Neuronal stem cell (in vitro differentiated cells): ENCODE data around the gene TEX19.

ENCODE experiments used
- DNase-seq: peaks from one replicate; pipeline ENCODE4 v3.0.0-alpha.2; 2013; ENCODE audit warnings: low spot score
- H2AFZ ChIP-seq: one replicate; pipeline ENCODE4 v1.6.1; 2013; ENCODE audit warnings: mild to moderate bottlenecking, low read length, inconsistent platforms
- H2AK5ac ChIP-seq: 2 replicates; pipeline ENCODE4 v1.6.1; 2013; ENCODE audit warnings: low read depth, mild to moderate bottlenecking, inconsistent platforms, low read length, moderate library complexity, mixed read lengths
- H2BK120ac ChIP-seq: 2 replicates; pipeline ENCODE4 v1.6.1; 2013; ENCODE audit warnings: low read depth, mild to moderate bottlenecking, inconsistent platforms, low read length, moderate library complexity, mixed read lengths
- H2BK12ac ChIP-seq: one replicate; pipeline ENCODE4 v1.6.1; 2013; ENCODE audit warnings: low read length, inconsistent platforms
- H2BK15ac ChIP-seq: 2 replicates; pipeline ENCODE4 v1.6.1; 2013; ENCODE audit warnings: mild to moderate bottlenecking, low read length, inconsistent platforms, mixed read lengths
- H2BK5ac ChIP-seq: one replicate; pipeline ENCODE4 v1.6.1; 2013; ENCODE audit warnings: inconsistent platforms, mild to moderate bottlenecking, low read length, moderate library complexity
- H3K14ac ChIP-seq: one replicate; pipeline ENCODE4 v1.6.1; 2013; ENCODE audit warnings: low read length, inconsistent platforms
- H3K18ac ChIP-seq: 2 replicates; pipeline ENCODE4 v1.6.1; 2013; ENCODE audit warnings: low read length, inconsistent platforms
- H3K23ac ChIP-seq: 2 replicates; pipeline ENCODE4 v1.6.1; 2013; ENCODE audit warnings: low read depth, mild to moderate bottlenecking, mixed read lengths, low read length, inconsistent platforms; ENCODE audit not compliant: poor library complexity
- H3K27ac ChIP-seq: replicated peaks from 3 replicates; pipeline ENCODE4 v1.5.1; 2013; ENCODE audit warnings: low read length, inconsistent platforms
- H3K27me3 ChIP-seq, 3 experiments: 2 replicates each; pipeline ENCODE4 v1.6.1; 2013; ENCODE audit warnings: low read length in 3 of 3, mild to moderate bottlenecking in 2 of 3, inconsistent platforms in 1 of 3, low read depth in 1 of 3, mixed read lengths in 1 of 3, moderate library complexity in 1 of 3; ENCODE audit not compliant: control insufficient read depth in 3 of 3, insufficient read depth in 3 of 3
- H3K36me3 ChIP-seq, 2 donors: replicated peaks in 1 of 2; 2 replicates each; pipeline ENCODE4 v1.6.1; 2013; ENCODE audit warnings: low read length in 2 of 2; ENCODE audit not compliant: control insufficient read depth in 2 of 2, insufficient read depth in 2 of 2
- H3K4ac ChIP-seq: 2 replicates; pipeline ENCODE4 v1.6.1; 2013; ENCODE audit warnings: inconsistent platforms, mild to moderate bottlenecking, low read length, moderate library complexity
- H3K4me1 ChIP-seq, 2 donors: 1 replicate in 1 of 2; 2 replicates in 1 of 2; pipeline ENCODE4 v1.6.1; 2013; ENCODE audit warnings: low read length in 2 of 2, low read depth in 1 of 2; ENCODE audit not compliant: control insufficient read depth in 2 of 2, insufficient read depth in 1 of 2
- H3K4me2 ChIP-seq: one replicate; pipeline ENCODE4 v1.6.1; 2013; ENCODE audit warnings: mild to moderate bottlenecking, low read length, inconsistent platforms; ENCODE audit not compliant: insufficient read depth, poor library complexity, severe bottlenecking
- H3K4me3 ChIP-seq, 2 donors: 2 replicates each; pipeline ENCODE4 v1.5.1; 2013; ENCODE audit warnings: low read length in 2 of 2, mild to moderate bottlenecking in 2 of 2, inconsistent platforms in 1 of 2, moderate library complexity in 1 of 2
- H3K79me1 ChIP-seq: one replicate; pipeline ENCODE4 v1.6.1; 2013; ENCODE audit warnings: low read depth, mild to moderate bottlenecking, inconsistent platforms, low read length, moderate library complexity
- H3K9ac ChIP-seq: one replicate; pipeline ENCODE4 v1.6.1; 2013; ENCODE audit warnings: mild to moderate bottlenecking, low read depth, low read length, inconsistent platforms; ENCODE audit not compliant: poor library complexity
- H3K9me3 ChIP-seq, 2 donors: replicated peaks in 1 of 2; 2 replicates each; pipeline versions ENCODE3 to v1.6.1; 2013; ENCODE audit warnings: low read length in 2 of 2, mild to moderate bottlenecking in 2 of 2, inconsistent platforms in 1 of 2, low read depth in 1 of 2, mixed read lengths in 1 of 2, moderate library complexity in 1 of 2; ENCODE audit not compliant: control insufficient read depth in 2 of 2, insufficient read depth in 1 of 2
- H4K8ac ChIP-seq: one replicate; pipeline ENCODE4 v1.6.1; 2013; ENCODE audit warnings: low read depth, mild to moderate bottlenecking, inconsistent platforms, low read length, moderate library complexity
- H4K91ac ChIP-seq: one replicate; pipeline ENCODE4 v1.6.1; 2013; ENCODE audit warnings: low read length, low read depth, mild to moderate bottlenecking, inconsistent platforms; ENCODE audit not compliant: poor library complexity
- WGBS, 2 donors: extraction: QIAGEN DNeasy Blood & Tissue Kit; methylation state at CpG; one replicate each; pipeline ENCODE4 v1.1.7; 2013; ENCODE audit warnings: missing lambda C conversion rate in 2 of 2, mixed read lengths in 1 of 2; ENCODE audit not compliant: insufficient read length in 2 of 2, insufficient replicate concordance in 1 of 2; ENCODE audit errors: extremely low coverage in 2 of 2; 5-methylcytosine and 5-hydroxymethylcytosine counted together

Gene TEX19

GRCh38 chr17:82317394-82318168, 41.5 kb upstream of the TEX19 start, which contains the start of gene CD7:
Gene CD7 (minus strand): TSS chr17:82317608. CDS start chr17:82317495, 113 bp downstream.
- Histone ChIP-seq H2BK15ac (peak within 1 kb of the TSS; percentile 81), H3K9ac (peak within 1 kb of the TSS; percentile 70), H3K9me3 (peaks cover 7 to 10% of the 10 kb centered on the region in 2 donors), H3K23ac (peak within 1 kb of the TSS; percentile 73), H2BK12ac (peak within 1 kb of the TSS; percentile 22), H3K27me3 (peaks cover 0 to 36% (median 5%) of the 10 kb centered on the region in 3 experiments), H3K79me1 (peaks cover 3% of the 10 kb centered on the region), H2BK120ac (peak within 1 kb of the TSS; percentile 72), H4K91ac (no peak within 1 kb of the TSS), H2AFZ (peak within 1 kb of the TSS; percentile 59), H2AK5ac (peak within 1 kb of the TSS; percentile 96), H3K4ac (peak within 1 kb of the TSS; percentile 95), H3K18ac (peak within 1 kb of the TSS; percentile 80), H3K4me3 (peak within 1 kb of the TSS in 1 of 2 donors; percentile 33), H3K4me1 (peaks cover 11 to 21% of the 10 kb centered on the region in 2 donors), H3K36me3 (no peaks in the 10 kb centered on the region), H2BK5ac (peak within 1 kb of the TSS; percentile 90), H3K27ac (peak within 1 kb of the TSS; percentile 10), H3K4me2 (peak within 1 kb of the TSS; percentile 25), H3K14ac (peak within 1 kb of the TSS; percentile 21), H4K8ac (no peak within 1 kb of the TSS)
- no peak for DNase-seq
- WGBS, 2 donors, result no CpG with 5 or more reads among the region's 26 CpGs

GRCh38 chr17:82318169-82318498, 40.9 kb upstream of the TEX19 start:
- Histone ChIP-seq H3K18ac (peak overlapping the region; percentile 48), H3K79me1 (peaks cover 3% of the 10 kb centered on the region), H3K27ac (no peak overlapping the region), H3K27me3 (peaks cover 0 to 40% (median 5%) of the 10 kb centered on the region in 3 experiments), H3K4me1 (peaks cover 11 to 21% of the 10 kb centered on the region in 2 donors), H3K4ac (no peak overlapping the region), H3K9ac (no peak overlapping the region), H2AK5ac (peak overlapping the region; percentile 81), H3K23ac (no peak overlapping the region), H2BK15ac (peak overlapping the region; percentile 67), H2AFZ (no peak overlapping the region), H4K8ac (no peak overlapping the region), H4K91ac (no peak overlapping the region), H3K9me3 (peaks cover 7 to 10% of the 10 kb centered on the region in 2 donors), H2BK120ac (peak overlapping the region; percentile 28), H3K4me3 (peak overlapping the region in 1 of 2 donors; percentile 33), H2BK5ac (peak overlapping the region; percentile 90), H3K4me2 (no peak overlapping the region), H2BK12ac (peak overlapping the region; percentile 14), H3K14ac (no peak overlapping the region), H3K36me3 (no peaks in the 10 kb centered on the region)
- DNase-seq, result no peak
- no CpG with 5 or more reads among the region's 20 CpGs for WGBS, 2 donors

- H4K8ac ChIP-seq, result peak overlapping the region; percentile 65
- no peak for DNase-seq
Measured at GRCh38 chr17:82318772-82319606, 40.1 kb upstream of the TEX19 start.

More at GRCh38 chr17:82318772-82319606, 40.1 kb upstream of the TEX19 start:
- Histone ChIP-seq H3K9ac (peak overlapping the region; percentile 53), H3K4me2 (peak overlapping the region; percentile 25), H3K9me3 (peaks cover 7 to 10% of the 10 kb centered on the region in 2 donors), H3K4me1 (peaks cover 12 to 21% of the 10 kb centered on the region in 2 donors), H3K27me3 (peaks cover 0 to 39% (median 5%) of the 10 kb centered on the region in 3 experiments), H3K23ac (peak overlapping the region; percentile 80), H2BK12ac (peak overlapping the region; percentile 94), H3K4me3 (peak overlapping the region in 1 of 2 donors; percentile 33), H2BK120ac (no peak overlapping the region), H2AFZ (no peak overlapping the region), H3K79me1 (peaks cover 3% of the 10 kb centered on the region), H2BK5ac (no peak overlapping the region), H3K27ac (peak overlapping the region; percentile 35), H3K18ac (peak overlapping the region; percentile 57), H3K36me3 (no peaks in the 10 kb centered on the region), H2AK5ac (peak overlapping the region; percentile 39), H3K4ac (no peak overlapping the region), H4K91ac (peak overlapping the region; percentile 53), H2BK15ac (peak overlapping the region; percentile 71), H3K14ac (peak overlapping the region; percentile 98)
- no CpG with 5 or more reads among the region's 76 CpGs for WGBS, 2 donors
